ENCODE measurements around the gene PRKCQ. TPM values are rescaled to one million over a fixed set of nuclear protein-coding genes. Genes with fewer than 3 reads are reported as not detected.

Gene PRKCQ
- total and polyA plus RNA-seq, 2 of the 4 experiments (the other 2 are of a cell fraction), result under 0.01 to 0.03 TPM

DNA sequence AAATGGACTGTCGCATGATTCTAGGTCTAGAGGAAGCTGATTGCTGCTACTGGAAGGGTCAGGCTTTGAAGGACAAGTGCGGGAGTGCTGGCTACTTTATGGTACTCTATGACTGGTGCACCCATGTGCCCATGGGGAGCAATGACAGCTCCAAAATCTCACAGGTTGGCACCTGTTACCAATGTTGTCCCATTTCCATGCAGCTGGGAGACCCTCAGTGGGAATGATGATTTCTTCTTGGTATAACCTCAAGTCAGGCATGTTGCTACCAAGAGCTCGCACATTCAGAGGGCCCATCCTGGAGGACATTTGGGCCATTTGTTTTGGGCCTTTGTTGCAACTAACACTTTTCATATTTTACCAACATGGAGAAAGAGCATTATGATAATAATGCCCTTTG, 174.4 kb downstream of the PRKCQ start:
- no peak overlapping the region for H3K4me3 ChIP-seq (ENCODE audit: insufficient read depth, low read depth, low read length)
- H3K79me1 ChIP-seq (ENCODE audit: low read depth in 1 of 2, low read length in 2 of 2), result peaks cover 4% of the 10 kb centered on the region in 2 experiments
- no peak for ATAC-seq (ENCODE audit: low read depth)
- H2BK20ac ChIP-seq (ENCODE audit: low read depth, low read length), result no peak overlapping the region
- no peaks in the 10 kb centered on the region for H4K20me1 ChIP-seq (ENCODE audit: insufficient read depth, low read length)
- POLR2A ChIA-PET (ENCODE audit: unreplicated experiment), result interaction anchor here (1.0 kb wide), 1 partner anchor 203 kb away, joined by 6 read pairs; the partner anchor contains the start of gene PFKFB3
- peaks cover 7% of the 10 kb centered on the region for H3K4me1 ChIP-seq (ENCODE audit: control insufficient read depth, insufficient read depth, low read length)
- H3K4me2 ChIP-seq (ENCODE audit: low read depth, low read length), result no peak overlapping the region
- no peak overlapping the region for H3K4ac ChIP-seq (ENCODE audit: low read depth, low read length)
- dilution Hi-C loops (cut with HindIII; ENCODE audit: low sequenced_read_pairs, unreplicated experiment) (no loop called here), in situ Hi-C loops (cut with MboI; ENCODE audit: low sequenced_read_pairs) (loop anchor here (5.0 kb wide), 1 partner anchor 293 kb away; no protein-coding TSS in a partner anchor), intact Hi-C loops (cut with micrococcal nuclease) (no loop called here)
- no peaks in the 10 kb centered on the region for H3K9me3 ChIP-seq (ENCODE audit: control insufficient read depth, insufficient read depth, low read length)
- H3K18ac ChIP-seq (ENCODE audit: low read depth, low read length), result no peak overlapping the region
- peaks cover 4% of the 10 kb centered on the region for H3K9me1 ChIP-seq (ENCODE audit: insufficient read depth, low read length)
- no peak overlapping the region for H4K91ac ChIP-seq (ENCODE audit: insufficient read depth, low read depth, low read length)
- H3K36me3 ChIP-seq (ENCODE audit: control insufficient read depth, insufficient read depth, low read length), result no peaks in the 10 kb centered on the region
- CTCF ChIA-PET, result interaction anchor here (0.7 to 1.7 kb wide), 5 partner anchors 202 to 448 kb away, joined by 3 to 5 read pairs (median 4); no protein-coding TSS in a partner anchor
- H3K9ac ChIP-seq (ENCODE audit: low read depth, low read length), result no peak overlapping the region
- WGBS, 2 experiments (ENCODE audit: extremely low coverage in 2 of 2, insufficient read length in 1 of 2), result no CpG with 5 or more reads among the region's 3 CpGs
- no peak overlapping the region for H3K56ac ChIP-seq (ENCODE audit: extremely low read depth, insufficient read depth, low read length)
- no peak overlapping the region for H2AFZ ChIP-seq (replicated peaks; ENCODE audit: low read length, poor library complexity)
- no peak for DNase-seq
- H2AK5ac ChIP-seq (ENCODE audit: low read depth, low read length), result no peak overlapping the region
- H3K14ac ChIP-seq (replicated peaks; ENCODE audit: low read depth, low read length), result no peak overlapping the region
- no peak overlapping the region for H2BK15ac ChIP-seq (ENCODE audit: low read depth, low read length)
- H3K27me3 ChIP-seq (ENCODE audit: control insufficient read depth, insufficient read depth, low read length), result no peaks in the 10 kb centered on the region; the same call in 1 of the 2 replicates
- TF ChIP-seq MAFK (IDR thresholded peaks at IDR 0.05; ENCODE audit: low read depth, low read length) (no peak), NFE2L2 (IDR thresholded peaks at IDR 0.05; ENCODE audit: low read depth, low read length) (no peak), RAD21 (IDR thresholded peaks at IDR 0.05; ENCODE audit: low read length) (no peak), ELK1 (IDR thresholded peaks at IDR 0.05; ENCODE audit: borderline replicate concordance, low read depth, low read length) (no peak), USF2 (IDR thresholded peaks at IDR 0.05; ENCODE audit: low read depth, low read length) (no peak), SMC3 (IDR thresholded peaks at IDR 0.05; ENCODE audit: low read depth, low read length) (no peak), CHD1 (IDR thresholded peaks at IDR 0.05; ENCODE audit: low read depth, low read length) (no peak), FOS (IDR thresholded peaks at IDR 0.05; ENCODE audit: low read depth, low read length) (no peak), CEBPB (IDR thresholded peaks at IDR 0.05; ENCODE audit: low read depth, low read length) (no peak), MXI1 (IDR thresholded peaks at IDR 0.05; ENCODE audit: borderline replicate concordance, low read depth, low read length) (no peak), RFX5 (IDR thresholded peaks at IDR 0.05; ENCODE audit: low read depth, low read length) (no peak)
- no peak overlapping the region for H4K5ac ChIP-seq (ENCODE audit: low read depth, low read length)
- H3K23ac ChIP-seq (ENCODE audit: low read depth, low read length), result no peak overlapping the region
- H2AK9ac ChIP-seq (replicated peaks; ENCODE audit: low read depth, low read length, poor library complexity), result peak overlapping the region; percentile 5
- no peak overlapping the region for H2BK5ac ChIP-seq (ENCODE audit: low read depth, low read length, poor library complexity, severe bottlenecking)
- no peak overlapping the region for H3K27ac ChIP-seq (ENCODE audit: insufficient read depth, low read length)
- no peak overlapping the region for H2BK120ac ChIP-seq (ENCODE audit: low read depth, low read length)
- no TSS peak for BruUV-seq (replicated peaks)
- no peak overlapping the region for H4K8ac ChIP-seq (ENCODE audit: low read depth in 2 of 2, low read length in 2 of 2)
